Ascending aorta (tissue), 2 donors: ENCODE results near the gene KCNC3. TPM values are rescaled to one million over a fixed set of nuclear protein-coding genes. Genes with fewer than 3 reads are reported as not detected.

Source experiments
- DNase-seq, 2 donors: peaks; one replicate each; pipeline ENCODE4 v3.0.0-alpha.2; 2019; ENCODE audit warnings: low spot score in 2 of 2
- H3K27ac ChIP-seq, 2 donors: fragments of 200-600 bp; sonication (generic); one replicate each; pipeline ENCODE4 v1.5.1; 2016 to 2017; ENCODE audit warnings: mild to moderate bottlenecking in 1 of 2
- H3K27me3 ChIP-seq: fragments of 200-600 bp; sonication (generic); one replicate; pipeline ENCODE4 v1.5.1; 2017
- H3K36me3 ChIP-seq, 2 donors: fragments of 200-600 bp; sonication (generic); one replicate each; pipeline ENCODE4 v1.5.1; 2016
- H3K4me1 ChIP-seq, 2 donors: fragments of 200-600 bp; sonication (generic); one replicate each; pipeline ENCODE4 v1.5.1; 2016 to 2017; ENCODE audit warnings: mild to moderate bottlenecking in 1 of 2
- H3K4me3 ChIP-seq, 2 donors: fragments of 200-600 bp; sonication (generic); one replicate each; pipeline ENCODE4 v1.5.1; 2016 to 2017; ENCODE audit warnings: mild to moderate bottlenecking in 1 of 2
- H3K9me3 ChIP-seq, 2 donors: fragments of 200-600 bp; sonication (generic); one replicate each; pipeline ENCODE4 v1.5.1; 2016
- CTCF ChIP-seq, 3 experiments: fragments of 200-600 bp in 2 of 3; fragments of 450-650 bp in 1 of 3; sonication (generic) in 2 of 3; IDR thresholded peaks; one replicate each; pipeline ENCODE4 v1.5.1; 2016 to 2019; ENCODE audit warnings: antibody characterized with exemption in 3 of 3, mild to moderate bottlenecking in 1 of 3, moderate library complexity in 1 of 3
- intact Hi-C: fragments of 100-400 bp; cut with DNase I; formaldehyde crosslinking; loops from one replicate; pipeline ENCODE4 v1.15.1; 2023
- total RNA-seq: library from RNA; depleted of rRNA; stranded (reverse); fragments of >200 nt; gene quantifications from one replicate; pipeline ENCODE4 v1.1.0, GENCODE V29; 2016

The KCNC3 gene
- 3.8 TPM for total RNA-seq

- H3K4me3 ChIP-seq: peak within 1 kb of the TSS; percentile 40 to 60
- H3K9me3 ChIP-seq: no peaks in the 10 kb centered on the region
- no peak for TF ChIP-seq CTCF (IDR thresholded peaks at IDR 0.05)
- intact Hi-C loops: no loop called here
- peak within 1 kb of the TSS; percentile 25 to 47 for H3K27ac ChIP-seq
- H3K27me3 ChIP-seq: no peaks in the 10 kb centered on the region
- no peaks in the 10 kb centered on the region for H3K36me3 ChIP-seq
- peak; percentile 98 to 99 for DNase-seq
- peaks cover 3 to 21% of the 10 kb centered on the region in 2 donors for H3K4me1 ChIP-seq
Observed at GRCh38 chr19:50329146-50329925, at the start of gene KCNC3. KCNC3 (minus strand) TSS chr19:50329377; CDS start chr19:50329082, 295 bp downstream.

GRCh38 chr19:50378863-50379236 is 49.7 kb upstream of the KCNC3 start:
- Histone ChIP-seq H3K9me3 (no peaks in the 10 kb centered on the region), H3K27ac (no peak overlapping the region), H3K36me3 (peaks cover 51 to 54% of the 10 kb centered on the region in 2 donors), H3K4me3 (no peak overlapping the region), H3K4me1 (peaks cover 0 to 9% of the 10 kb centered on the region in 2 donors), H3K27me3 (no peaks in the 10 kb centered on the region)
- intact Hi-C loops: loop anchor here (5.0 to 10.0 kb wide), 2 partner anchors 728 to 1316 kb away; partner anchors contain the start of genes CTU1 and SPACA6
- TF ChIP-seq CTCF (IDR thresholded peaks at IDR 0.05): no peak
- no peak for DNase-seq

GRCh38 chr19:50378169-50378862 is 49.1 kb upstream of the KCNC3 start:
- Histone ChIP-seq H3K27ac (no peak overlapping the region), H3K4me1 (peaks cover 0 to 6% of the 10 kb centered on the region in 2 donors), H3K27me3 (no peaks in the 10 kb centered on the region), H3K36me3 (peaks cover 51 to 54% of the 10 kb centered on the region in 2 donors), H3K9me3 (no peaks in the 10 kb centered on the region), H3K4me3 (no peak overlapping the region)
- intact Hi-C loops: loop anchor here (5.0 to 10.0 kb wide), 2 partner anchors 729 to 1316 kb away; partner anchors contain the start of genes CTU1 and SPACA6
- no peak for TF ChIP-seq CTCF (IDR thresholded peaks at IDR 0.05)
- no peak for DNase-seq

GRCh38 chr19:50377517-50377916 is 48.3 kb upstream of the KCNC3 start:
- H3K27ac ChIP-seq: peak overlapping the region; percentile 99 to 100
- H3K9me3 ChIP-seq: no peaks in the 10 kb centered on the region
- intact Hi-C loops: loop anchor here (2.0 to 10.0 kb wide), 4 partner anchors 427 to 1317 kb away; partner anchors contain the start of genes AKT1S1, CTU1, SPACA6 and TBC1D17
- TF ChIP-seq CTCF (IDR thresholded peaks at IDR 0.05): no peak
- no peaks in the 10 kb centered on the region for H3K27me3 ChIP-seq
- no peak for DNase-seq
- H3K4me3 ChIP-seq: peak overlapping the region in 1 of 2 donors; percentile 90
- H3K4me1 ChIP-seq: peaks cover 0 to 6% of the 10 kb centered on the region in 2 donors
- peaks cover 51 to 53% of the 10 kb centered on the region in 2 donors for H3K36me3 ChIP-seq

GRCh38 chr19:50377051-50377461 is 47.9 kb upstream of the KCNC3 start:
- Histone ChIP-seq H3K9me3 (no peaks in the 10 kb centered on the region), H3K4me3 (peak overlapping the region; percentile 88 to 90), H3K36me3 (peaks cover 46 to 48% of the 10 kb centered on the region in 2 donors), H3K27me3 (no peaks in the 10 kb centered on the region), H3K27ac (peak overlapping the region; percentile 99 to 100), H3K4me1 (peaks cover 0 to 6% of the 10 kb centered on the region in 2 donors)
- TF ChIP-seq CTCF (IDR thresholded peaks at IDR 0.05): no peak
- no peak for DNase-seq
- intact Hi-C loops: loop anchor here (2.0 to 10.0 kb wide), 4 partner anchors 428 to 1318 kb away; partner anchors contain the start of genes AKT1S1, CTU1, SPACA6 and TBC1D17
